IgD-negative memory B cell (primary cell): Measurements from ENCODE around the gene INPP5J. TPM values are rescaled to one million over a fixed set of nuclear protein-coding genes. Genes with fewer than 3 reads are reported as not detected.
"Not testable (repeated sequence)": the region's sequence is repeated elsewhere in the genome, so short reads cannot be mapped to it uniquely, and the experiment has no call there.

Experiments
- H3K27ac Mint-ChIP-seq, 3 donors: one replicate each; pipeline ENCODE4 v1.8.0; 2020 to 2022; ENCODE audit warnings: mild to moderate bottlenecking in 3 of 3, mixed read lengths in 3 of 3, moderate library complexity in 1 of 3
- H3K27me3 Mint-ChIP-seq: one replicate; pipeline ENCODE4 v1.8.0; 2021; ENCODE audit warnings: mixed read lengths
- H3K36me3 Mint-ChIP-seq: one replicate; pipeline ENCODE4 v1.8.0; 2020; ENCODE audit warnings: mild to moderate bottlenecking, mixed read lengths
- H3K4me1 Mint-ChIP-seq, 3 donors: one replicate each; pipeline ENCODE4 v1.8.0; 2020 to 2022; ENCODE audit warnings: mixed read lengths in 3 of 3, mild to moderate bottlenecking in 1 of 3
- H3K4me3 Mint-ChIP-seq, 4 donors: one replicate each; pipeline ENCODE4 v1.8.0; 2020 to 2022; ENCODE audit warnings: mild to moderate bottlenecking in 4 of 4, mixed read lengths in 4 of 4, moderate library complexity in 3 of 4
- H3K9me3 Mint-ChIP-seq, 3 donors: one replicate each; pipeline ENCODE4 v1.8.0; 2020 to 2021; ENCODE audit warnings: mixed read lengths in 3 of 3, mild to moderate bottlenecking in 1 of 3
- polyA plus RNA-seq: library from polyadenylated mRNA; unstranded; fragments of 300-500 nt; fragmentation: Illumina TruSeq; gene quantifications from one replicate; pipeline ENCODE4 v1.2.3, GENCODE V29; 2021

Gene INPP5J
- polyA plus RNA-seq, 1 donor from 2014 or later: not detected

- Mint-ChIP-seq H3K4me3 (no peak overlapping the region), H3K27ac (no peak overlapping the region), H3K27me3 (peaks cover 5% of the 10 kb centered on the region), H3K9me3 (no peaks in the 10 kb centered on the region), H3K36me3 (no peaks in the 10 kb centered on the region), H3K4me1 (peaks cover 2 to 4% (median 3%) of the 10 kb centered on the region in 3 donors)
Measured at GRCh38 chr22:31154975-31155374, 32.2 kb downstream of the INPP5J start.

- Mint-ChIP-seq H3K27me3 (peaks cover 5% of the 10 kb centered on the region), H3K9me3 (no peaks in the 10 kb centered on the region), H3K4me3 (no peak overlapping the region), H3K4me1 (peaks cover 4 to 6% (median 5%) of the 10 kb centered on the region in 3 donors), H3K36me3 (no peaks in the 10 kb centered on the region), H3K27ac (no peak overlapping the region)
Measured at GRCh38 chr22:31155422-31155821, 32.7 kb downstream of the INPP5J start.

GRCh38 chr22:31160328-31160978 lies 37.7 kb downstream of the INPP5J start:
- Mint-ChIP-seq H3K9me3 (no peaks in the 10 kb centered on the region), H3K4me3 (peak overlapping the region; percentile 81 to 100 (median 98)), H3K27me3 (peaks cover 2% of the 10 kb centered on the region), H3K4me1 (peaks cover 24 to 30% (median 27%) of the 10 kb centered on the region in 3 donors), H3K36me3 (peaks cover 4% of the 10 kb centered on the region), H3K27ac (peak overlapping the region; percentile 69 to 98 (median 84))

- no peaks in the 10 kb centered on the region for H3K9me3 Mint-ChIP-seq
- H3K36me3 Mint-ChIP-seq: peaks cover 4% of the 10 kb centered on the region
- H3K4me1 Mint-ChIP-seq: peaks cover 25 to 31% (median 30%) of the 10 kb centered on the region in 3 donors
Measured at GRCh38 chr22:31161386-31161785, 38.6 kb downstream of the INPP5J start.

GRCh38 chr22:31162015-31162765 lies 39.4 kb downstream of the INPP5J start:
- Mint-ChIP-seq H3K27ac (peak overlapping the region; percentile 80 to 98 (median 84)), H3K27me3 (no peaks in the 10 kb centered on the region), H3K4me3 (peak overlapping the region in 3 of 4 donors; percentile 49 to 100 (median 81)), H3K36me3 (peaks cover 4% of the 10 kb centered on the region), H3K4me1 (peaks cover 31 to 32% (median 31%) of the 10 kb centered on the region in 3 donors), H3K9me3 (no peaks in the 10 kb centered on the region)

More at GRCh38 chr22:31161386-31161785, 38.6 kb downstream of the INPP5J start:
- H3K4me3 Mint-ChIP-seq: peak overlapping the region; percentile 81 to 100 (median 98)
- peak overlapping the region; percentile 69 to 98 (median 80) for H3K27ac Mint-ChIP-seq
- no peaks in the 10 kb centered on the region for H3K27me3 Mint-ChIP-seq

GRCh38 chr22:31170971-31171370 lies 48.2 kb downstream of the INPP5J start:
- Mint-ChIP-seq H3K27me3 (no peaks in the 10 kb centered on the region), H3K4me1 (peaks cover 23 to 31% (median 24%) of the 10 kb centered on the region in 3 donors)

GRCh38 chr22:31171734-31172133 lies 49.0 kb downstream of the INPP5J start:
- H3K36me3 Mint-ChIP-seq, H3K9me3 Mint-ChIP-seq, H3K27me3 Mint-ChIP-seq, H3K4me3 Mint-ChIP-seq: not testable (repeated sequence)
- Mint-ChIP-seq H3K27ac (peak overlapping the region in 1 of 3 donors; percentile 31), H3K4me1 (peaks cover 21 to 30% (median 22%) of the 10 kb centered on the region in 3 donors)

More at GRCh38 chr22:31170971-31171370, 48.2 kb downstream of the INPP5J start:
- Mint-ChIP-seq H3K4me3 (no peak overlapping the region), H3K27ac (no peak overlapping the region), H3K36me3 (no peaks in the 10 kb centered on the region), H3K9me3 (no peaks in the 10 kb centered on the region)

- H3K36me3 Mint-ChIP-seq: no peaks in the 10 kb centered on the region
- H3K9me3 Mint-ChIP-seq: no peaks in the 10 kb centered on the region
- no peaks in the 10 kb centered on the region for H3K27me3 Mint-ChIP-seq
- no peak overlapping the region for H3K27ac Mint-ChIP-seq
- H3K4me1 Mint-ChIP-seq: peaks cover 13 to 22% (median 17%) of the 10 kb centered on the region in 3 donors
- H3K4me3 Mint-ChIP-seq: peak overlapping the region in 1 of 4 donors; percentile 67
Measured at GRCh38 chr22:31173386-31174145, 50.8 kb downstream of the INPP5J start.

- Mint-ChIP-seq H3K9me3 (no peaks in the 10 kb centered on the region), H3K27ac (no peak overlapping the region), H3K4me3 (no peak overlapping the region), H3K36me3 (peaks cover 4% of the 10 kb centered on the region), H3K4me1 (peaks cover 4 to 16% (median 9%) of the 10 kb centered on the region in 3 donors), H3K27me3 (no peaks in the 10 kb centered on the region)
Measured at GRCh38 chr22:31176923-31177322, 54.2 kb downstream of the INPP5J start.

GRCh38 chr22:31177420-31178162 lies 54.8 kb downstream of the INPP5J start:
- Mint-ChIP-seq H3K27ac (no peak overlapping the region), H3K4me1 (peaks cover 4 to 16% (median 9%) of the 10 kb centered on the region in 3 donors), H3K4me3 (no peak overlapping the region), H3K27me3 (no peaks in the 10 kb centered on the region), H3K36me3 (peaks cover 4% of the 10 kb centered on the region), H3K9me3 (no peaks in the 10 kb centered on the region)

GRCh38 chr22:31178859-31179258 lies 56.1 kb downstream of the INPP5J start:
- H3K27ac Mint-ChIP-seq: no peak overlapping the region
- peaks cover 4% of the 10 kb centered on the region for H3K36me3 Mint-ChIP-seq
- no peak overlapping the region for H3K4me3 Mint-ChIP-seq
- no peaks in the 10 kb centered on the region for H3K27me3 Mint-ChIP-seq
- H3K9me3 Mint-ChIP-seq: no peaks in the 10 kb centered on the region
- peaks cover 3 to 8% (median 4%) of the 10 kb centered on the region in 3 donors for H3K4me1 Mint-ChIP-seq

GRCh38 chr22:31179345-31179744 lies 56.6 kb downstream of the INPP5J start:
- Mint-ChIP-seq H3K36me3 (peaks cover 4% of the 10 kb centered on the region), H3K4me1 (peaks cover 3 to 8% (median 4%) of the 10 kb centered on the region in 3 donors), H3K27ac (no peak overlapping the region), H3K9me3 (no peaks in the 10 kb centered on the region), H3K27me3 (no peaks in the 10 kb centered on the region), H3K4me3 (no peak overlapping the region)

GRCh38 chr22:31184015-31184414 lies 61.2 kb downstream of the INPP5J start:
- Mint-ChIP-seq H3K27ac (no peak overlapping the region), H3K4me3 (no peak overlapping the region), H3K9me3 (no peaks in the 10 kb centered on the region), H3K36me3 (peaks cover 8% of the 10 kb centered on the region), H3K4me1 (peaks cover 0 to 4% (median 0%) of the 10 kb centered on the region in 3 donors), H3K27me3 (no peaks in the 10 kb centered on the region)
